T-helper 2 cell (primary cell): Measurements from ENCODE around the gene PLAAT4.
A peak's percentile ranks its signal among the peaks of the same experiment; 100 is the strongest.
"Not testable (repeated sequence)": the region's sequence is repeated elsewhere in the genome, so short reads cannot be mapped to it uniquely, and the experiment has no call there.

Experiments used
- DNase-seq, 5 experiments: peaks; one replicate each; pipeline versions ENCODE4 v3.0.0 to v3.0.0-alpha.2; 2012 to 2022

Gene PLAAT4

DNA sequence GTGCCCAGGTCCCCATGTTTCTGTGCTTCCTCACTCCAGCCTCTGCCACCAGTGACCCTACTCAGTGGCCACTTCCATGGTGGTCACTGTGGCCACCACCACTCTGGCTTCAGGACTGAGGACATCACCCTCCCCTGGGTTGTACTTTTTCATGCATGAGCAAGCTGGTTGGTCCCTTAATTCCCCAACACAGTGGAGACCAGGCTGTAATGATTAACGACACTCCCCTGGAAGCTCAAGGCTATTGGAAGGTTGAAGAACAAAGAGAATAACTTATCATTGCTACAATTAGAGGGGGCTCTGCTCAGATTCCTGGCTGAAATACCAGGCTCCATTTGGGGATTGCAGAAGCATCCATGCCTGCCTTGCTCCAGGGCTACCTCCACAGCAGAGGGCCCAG, 10.5 kb downstream of the PLAAT4 start:
- no peak for DNase-seq

DNA sequence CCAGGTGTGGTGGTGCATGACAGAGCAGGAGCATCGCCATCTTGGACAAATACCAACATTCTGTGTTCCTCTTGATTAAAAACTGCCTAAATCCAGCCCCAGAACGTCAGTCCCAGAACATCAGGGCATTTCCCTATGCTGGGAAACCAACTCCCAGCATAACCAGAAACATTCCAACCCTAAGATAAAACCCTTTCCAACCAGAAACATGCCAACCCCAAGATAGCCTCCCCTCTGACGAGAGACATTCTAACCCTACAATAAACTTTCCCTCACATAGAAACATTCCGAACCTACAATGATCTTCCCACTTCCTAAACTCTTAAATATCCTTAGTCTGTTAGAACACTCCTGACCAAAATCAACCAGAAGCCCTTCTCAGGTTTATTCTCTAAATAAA, 11.6 kb downstream of the PLAAT4 start:
- no peak for DNase-seq

DNA sequence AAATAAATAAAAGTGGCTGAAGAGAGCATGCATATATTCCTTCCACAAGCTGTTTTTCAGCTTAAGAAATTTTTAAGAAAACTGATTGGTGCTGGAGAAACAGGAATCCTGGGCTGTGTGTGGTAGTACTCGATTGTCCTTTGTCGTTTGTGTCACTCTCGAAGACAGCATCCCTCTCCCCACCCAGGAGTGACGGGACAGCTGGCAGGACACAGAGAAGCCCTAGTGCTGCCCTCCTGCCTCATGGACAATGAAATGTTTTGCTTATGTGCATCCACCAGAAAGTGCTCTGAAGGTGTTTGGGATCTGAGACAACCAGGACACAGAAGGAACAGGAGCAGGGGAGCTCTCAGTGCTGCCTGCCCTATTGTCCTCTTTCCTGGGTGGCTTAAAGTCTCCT, 12.8 kb downstream of the PLAAT4 start:
- no peak for DNase-seq

DNA sequence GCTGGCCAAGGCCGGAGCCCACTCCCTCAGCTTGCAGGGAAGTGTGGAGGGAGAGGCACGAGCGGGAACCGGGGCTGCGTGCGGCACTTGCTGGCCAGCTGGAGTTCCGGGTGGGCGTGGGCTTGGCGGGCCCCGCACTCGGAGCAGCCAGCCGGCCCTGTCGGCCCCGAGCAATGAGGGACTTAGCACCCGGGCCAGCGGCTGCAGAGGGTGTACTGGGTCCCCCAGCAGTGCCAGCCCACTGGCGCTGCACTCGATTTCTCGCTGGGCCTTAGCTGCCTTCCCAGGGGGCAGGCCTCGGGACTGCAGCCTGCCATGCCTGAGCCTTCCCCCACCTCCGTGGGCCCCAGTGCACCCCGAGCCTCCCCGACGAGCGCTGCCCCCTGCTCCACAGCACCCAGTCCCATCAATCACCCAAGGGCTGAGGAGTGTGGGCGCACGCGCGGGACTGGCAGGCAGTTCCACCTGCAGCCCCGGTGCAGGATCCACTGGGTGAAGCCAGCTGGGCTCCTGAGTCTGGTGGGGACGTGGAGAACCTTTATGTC, 13.6 kb downstream of the PLAAT4 start:
- DNase-seq, result not testable (repeated sequence)

DNA sequence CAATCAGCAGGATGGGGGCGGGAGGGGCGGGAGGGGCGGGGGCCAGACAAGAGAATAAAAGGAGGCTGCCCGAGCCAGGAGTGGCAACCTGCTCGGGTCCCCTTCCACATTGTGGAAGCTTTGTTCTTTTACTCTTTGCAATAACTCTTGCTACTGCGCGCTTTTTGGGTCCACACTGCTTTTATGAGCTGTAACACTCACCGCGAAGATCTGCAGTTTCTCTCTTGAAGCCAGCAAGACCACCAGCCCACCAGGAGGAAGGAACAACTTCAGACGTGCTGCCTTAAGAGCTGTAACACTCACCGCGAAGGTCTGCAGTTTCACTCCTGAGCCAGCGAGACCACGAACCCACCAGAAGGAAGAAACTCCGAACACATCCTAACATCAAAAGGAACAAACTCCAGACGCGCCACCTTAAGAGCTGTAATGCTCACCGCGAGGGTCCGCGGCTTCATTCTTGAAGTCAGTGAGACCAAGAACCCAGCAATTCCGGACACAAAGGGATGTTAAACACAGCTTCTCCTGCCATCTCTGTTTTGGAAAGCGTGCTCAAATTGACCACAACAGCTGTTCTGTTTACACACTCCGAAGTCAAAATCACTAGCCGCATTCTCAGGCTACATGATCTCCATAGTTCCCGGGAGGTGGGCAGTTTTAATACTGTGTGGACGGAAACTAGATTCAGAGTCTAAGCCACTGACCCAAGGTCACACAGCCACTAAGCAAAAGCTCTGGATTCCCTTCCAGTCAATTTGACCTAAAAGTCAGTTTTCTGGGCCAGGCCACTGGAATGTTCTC, 14.7 kb downstream of the PLAAT4 start:
- DNase-seq, result peak in 1 of 5 experiments; percentile 39

DNA sequence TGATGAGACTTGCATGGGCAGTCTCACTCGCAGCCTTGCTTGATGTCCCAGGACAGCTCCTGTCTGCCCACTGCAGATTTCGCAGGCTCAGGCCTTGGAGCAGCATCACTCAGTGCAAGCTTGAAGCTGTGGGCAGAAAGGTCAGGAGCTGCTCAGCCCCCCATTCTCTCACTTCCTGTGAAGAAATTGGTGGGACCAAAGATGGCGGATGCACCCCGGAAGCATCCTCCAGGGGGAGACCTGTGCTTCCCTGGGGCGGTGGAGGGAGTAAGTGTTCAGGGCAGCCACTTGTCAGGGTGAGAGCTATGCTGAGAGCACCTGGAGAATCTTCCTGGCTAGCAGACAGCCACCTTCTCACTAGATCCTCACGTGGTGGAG, 15.3 kb downstream of the PLAAT4 start:
- peak in 1 of 5 experiments; percentile 42 for DNase-seq

DNA sequence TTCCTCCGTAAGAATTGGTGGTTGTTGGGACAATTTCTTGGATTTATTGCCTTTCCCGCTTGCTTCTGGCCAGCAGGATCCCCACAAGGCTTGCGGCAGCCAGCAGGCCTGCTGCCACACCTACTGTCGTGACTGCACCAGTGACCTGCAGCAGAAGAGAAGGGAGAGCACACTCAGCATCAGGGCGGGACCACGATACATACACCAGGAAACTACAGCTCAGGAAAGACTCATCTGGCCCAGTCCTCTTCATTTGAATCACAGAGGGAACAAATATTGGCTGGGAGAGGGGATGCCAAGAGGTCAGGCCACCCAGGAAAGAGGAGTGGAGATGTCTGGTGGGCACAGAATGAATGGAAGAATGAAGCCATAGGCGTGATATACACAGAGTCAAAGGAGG, 16.3 kb downstream of the PLAAT4 start:
- DNase-seq, result no peak

DNA sequence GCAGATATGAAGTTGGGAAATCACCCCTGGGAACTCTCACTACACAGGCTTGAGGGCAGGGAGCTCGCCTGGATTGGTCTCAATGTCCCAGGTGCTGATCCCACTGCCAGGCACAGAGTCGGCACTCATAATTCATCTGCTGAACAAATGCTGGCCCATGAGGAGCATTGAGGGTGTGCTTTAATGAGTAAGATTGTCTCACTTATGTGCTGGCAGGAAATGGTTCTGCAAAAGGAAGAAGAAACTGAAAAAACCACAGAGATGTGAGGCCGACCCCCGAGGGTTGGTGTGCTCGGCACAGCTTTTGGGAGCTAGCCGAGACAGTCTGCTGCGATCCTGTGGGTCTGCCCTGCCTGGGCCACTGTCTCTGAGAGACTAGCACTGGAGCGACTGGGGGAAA, 17.2 kb downstream of the PLAAT4 start:
- DNase-seq, result peak in 3 of 5 experiments; percentile 15 to 90 (median 78)

DNA sequence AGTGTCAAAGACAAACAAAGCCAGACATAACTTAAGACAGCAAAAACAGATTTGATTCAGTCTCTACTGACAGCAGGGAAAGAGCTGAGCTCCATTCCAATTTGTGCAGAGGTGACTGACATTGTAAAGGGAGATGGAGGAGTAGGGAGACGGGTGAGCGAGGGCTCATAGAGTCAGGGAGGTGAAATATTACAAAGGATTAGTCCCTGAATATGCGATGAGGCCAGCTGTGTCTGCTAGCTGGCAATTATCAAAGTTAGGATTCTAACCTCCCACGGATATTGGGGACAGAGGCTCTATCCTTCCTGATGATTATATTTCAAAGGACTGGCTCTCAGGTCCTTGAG, 18.2 kb downstream of the PLAAT4 start:
- no peak for DNase-seq

DNA sequence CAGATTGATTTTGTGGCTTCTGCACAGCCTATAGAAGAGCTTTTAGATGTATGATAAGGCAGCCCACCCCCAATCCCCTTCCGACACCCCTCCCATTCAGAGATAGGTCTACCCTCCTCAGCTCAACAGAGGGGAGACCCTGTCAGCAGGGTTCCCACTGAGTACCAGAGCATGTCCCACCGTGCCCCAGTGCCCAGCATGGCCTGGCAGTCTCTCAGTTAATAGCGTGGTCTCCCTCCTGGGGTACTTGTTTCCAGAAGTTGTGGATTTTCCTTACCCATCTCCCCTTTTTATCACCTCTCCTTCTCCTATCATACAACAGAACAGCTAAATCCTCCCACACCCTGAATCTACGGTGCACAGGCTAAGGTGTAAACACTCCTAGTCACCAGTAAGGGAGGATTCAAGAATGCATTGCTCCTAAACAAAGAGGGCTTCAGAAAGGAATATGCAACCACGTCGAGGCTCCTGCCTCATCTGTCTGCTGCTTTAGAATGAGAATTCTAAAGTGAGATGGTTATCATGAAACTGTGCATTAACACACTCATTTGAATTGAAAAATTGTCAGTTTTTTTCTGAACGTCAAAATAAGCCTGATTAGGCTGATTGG, 19.9 kb downstream of the PLAAT4 start:
- DNase-seq, result no peak

DNA sequence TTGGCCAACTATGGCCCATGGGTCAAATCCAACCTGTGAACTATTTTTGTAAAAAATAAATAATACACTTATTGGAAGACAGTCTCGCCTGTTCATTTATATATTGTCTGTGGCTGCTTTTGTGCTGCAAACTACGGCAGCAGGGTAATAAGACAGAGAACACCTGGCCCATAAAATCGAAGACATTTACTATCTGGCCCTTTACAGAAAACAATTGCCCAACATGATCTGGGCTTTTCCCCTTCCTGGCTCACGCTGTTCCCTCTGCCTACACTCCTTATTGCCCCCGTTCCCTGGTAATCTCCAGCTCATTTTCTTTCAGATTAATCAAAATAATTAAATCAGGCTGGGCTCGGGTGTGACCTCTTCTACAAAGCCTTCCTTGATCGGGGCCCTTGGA, 21.0 kb downstream of the PLAAT4 start:
- DNase-seq, result no peak

DNA sequence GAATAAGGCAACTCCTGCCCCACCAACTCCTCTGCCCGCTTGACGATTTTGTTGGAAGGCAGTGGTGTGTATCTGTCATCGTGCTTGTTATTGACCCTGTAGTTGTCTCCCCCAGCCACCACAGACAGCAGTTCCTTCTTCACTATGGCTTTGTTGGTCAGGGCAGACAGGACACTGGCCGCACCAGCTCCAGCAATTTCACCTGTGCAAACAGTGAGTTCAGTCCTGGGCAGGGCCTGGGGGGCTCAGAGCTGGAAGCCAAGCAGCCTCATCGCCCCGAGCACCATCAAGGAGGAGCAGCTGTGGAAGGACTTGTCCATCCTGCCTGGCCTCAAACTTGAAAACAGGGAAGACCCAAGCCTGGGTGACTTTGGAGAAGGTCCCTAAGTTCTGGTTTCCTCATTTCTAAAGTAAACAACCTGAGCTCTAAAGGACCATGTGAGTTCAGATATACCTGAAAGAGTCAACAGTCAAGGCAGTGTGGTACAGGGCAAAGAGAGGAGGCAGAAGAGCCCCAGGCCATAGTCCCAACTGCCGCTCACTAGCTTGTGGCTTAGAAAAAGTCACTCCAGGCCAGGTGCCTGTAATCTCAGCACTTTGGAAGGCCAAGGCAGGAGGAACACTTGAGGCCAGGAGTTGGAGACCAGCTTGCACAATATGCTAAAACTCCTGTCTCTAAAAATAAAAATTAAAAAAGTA, 22.0 kb downstream of the PLAAT4 start:
- no peak for DNase-seq

DNA sequence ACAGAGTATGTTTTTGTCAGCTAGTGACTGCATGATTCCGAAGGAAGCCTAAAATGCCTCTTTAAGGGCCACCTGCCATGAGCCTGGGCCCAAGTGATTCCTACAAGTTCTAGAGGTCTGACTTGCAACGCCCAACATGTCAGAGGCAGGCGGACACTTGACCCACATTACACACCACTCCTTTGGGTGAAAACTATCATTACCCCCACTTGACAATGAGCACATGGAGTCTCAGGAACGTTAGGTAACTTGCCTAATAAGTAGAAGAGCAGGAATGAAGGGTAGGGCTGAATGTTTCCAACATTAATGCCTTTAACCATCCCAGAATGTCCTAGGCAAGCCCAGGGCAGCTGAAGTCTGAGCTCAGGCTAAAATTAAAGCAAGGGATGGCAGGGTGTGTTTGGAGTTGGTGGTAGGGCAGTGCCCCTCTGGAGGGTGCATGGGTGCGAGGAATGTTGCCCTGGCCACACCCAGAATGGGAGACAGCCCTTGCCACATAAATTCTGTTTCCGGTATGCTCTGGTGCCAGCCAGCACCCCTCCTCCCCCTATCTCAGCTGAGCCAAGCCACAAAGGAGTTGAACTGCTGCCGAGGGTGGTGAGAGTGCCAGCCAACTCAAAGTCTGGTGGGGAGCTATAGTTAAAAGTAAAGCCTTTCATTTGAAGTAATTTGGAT, 24.0 kb downstream of the PLAAT4 start:
- peak in 2 of 5 experiments; percentile 39 to 56 for DNase-seq

DNA sequence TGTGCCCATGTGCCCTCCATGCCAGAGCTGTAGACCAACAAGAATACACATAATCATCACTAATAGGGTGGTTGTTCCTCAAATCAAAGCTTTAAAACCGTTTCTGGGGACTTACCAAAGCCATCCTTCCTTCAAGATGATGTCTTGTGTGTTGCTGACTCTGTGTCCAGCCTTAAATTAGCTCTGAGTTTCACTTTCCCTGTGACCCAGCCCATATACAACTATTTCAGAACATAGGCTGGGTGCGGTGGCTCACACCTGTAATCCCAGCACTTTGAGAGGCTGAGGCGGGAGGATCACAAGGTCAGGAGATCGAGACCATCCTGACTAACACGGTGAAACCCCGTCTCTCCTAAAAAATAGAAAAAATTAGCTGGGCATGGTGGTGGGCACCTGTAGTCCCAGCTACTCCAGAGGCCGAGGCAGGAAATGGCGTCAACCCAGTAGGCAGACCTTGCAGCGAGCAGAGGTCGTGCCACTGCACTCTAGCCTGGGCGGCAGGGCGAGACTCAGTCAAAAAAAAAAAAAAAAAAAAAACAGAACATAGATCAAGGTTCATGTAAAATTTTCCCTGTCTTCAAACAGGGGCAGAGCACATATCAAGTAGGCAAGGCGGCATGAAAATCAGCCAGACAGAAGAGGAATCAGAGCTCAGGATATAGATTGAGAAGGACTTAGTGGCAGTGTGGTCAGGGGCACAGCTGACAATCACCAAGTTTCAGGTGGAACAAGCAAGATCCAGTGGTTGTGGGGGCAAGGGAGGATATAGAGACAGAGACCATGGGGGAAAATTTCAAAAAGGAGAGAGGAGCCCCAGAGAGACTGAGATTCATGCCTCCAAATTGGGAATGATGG, 26.8 kb downstream of the PLAAT4 start, which contains the start of gene PLAAT2:
TSS of gene PLAAT2 (minus strand) at position 179 of the 855 bp plus-strand sequence. CDS start at position 124, 55 bp downstream.
- peak in 1 of 5 experiments; percentile 15 for DNase-seq

DNA sequence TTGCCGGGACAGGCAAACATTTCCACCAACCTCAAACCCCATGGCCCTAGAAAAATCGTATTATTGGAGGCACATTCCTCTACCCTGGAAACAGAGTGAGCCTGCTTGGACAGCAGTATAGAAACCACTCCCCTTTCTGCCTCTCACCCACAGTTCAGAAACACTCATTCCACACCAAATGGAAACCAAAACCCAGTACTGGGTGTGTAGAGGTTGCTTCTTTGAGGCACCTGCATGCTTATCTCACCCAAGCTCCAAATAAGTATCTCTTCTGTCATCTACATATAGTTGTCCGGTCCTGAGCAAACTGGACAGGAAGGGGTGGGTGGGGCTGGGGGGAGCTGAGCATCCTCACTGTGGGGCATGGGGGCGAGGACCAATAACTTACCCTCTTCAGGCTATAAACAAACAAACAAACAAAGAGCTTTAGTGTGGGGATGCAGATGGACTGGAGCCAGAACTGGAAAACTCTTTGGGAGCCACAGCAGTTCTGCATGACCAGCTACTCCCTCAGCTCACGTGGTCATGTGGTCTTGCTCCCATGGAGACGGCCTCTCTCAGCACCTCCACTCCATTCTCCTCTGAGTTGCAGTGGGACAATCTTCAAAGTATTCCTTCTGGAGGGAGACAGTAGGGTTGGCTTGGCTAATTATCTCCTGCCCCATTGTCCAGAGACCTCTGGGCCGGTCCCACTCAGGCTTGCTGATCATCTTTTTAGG, 27.6 kb downstream of the PLAAT4 start:
- peak in 1 of 5 experiments; percentile 86 for DNase-seq

DNA sequence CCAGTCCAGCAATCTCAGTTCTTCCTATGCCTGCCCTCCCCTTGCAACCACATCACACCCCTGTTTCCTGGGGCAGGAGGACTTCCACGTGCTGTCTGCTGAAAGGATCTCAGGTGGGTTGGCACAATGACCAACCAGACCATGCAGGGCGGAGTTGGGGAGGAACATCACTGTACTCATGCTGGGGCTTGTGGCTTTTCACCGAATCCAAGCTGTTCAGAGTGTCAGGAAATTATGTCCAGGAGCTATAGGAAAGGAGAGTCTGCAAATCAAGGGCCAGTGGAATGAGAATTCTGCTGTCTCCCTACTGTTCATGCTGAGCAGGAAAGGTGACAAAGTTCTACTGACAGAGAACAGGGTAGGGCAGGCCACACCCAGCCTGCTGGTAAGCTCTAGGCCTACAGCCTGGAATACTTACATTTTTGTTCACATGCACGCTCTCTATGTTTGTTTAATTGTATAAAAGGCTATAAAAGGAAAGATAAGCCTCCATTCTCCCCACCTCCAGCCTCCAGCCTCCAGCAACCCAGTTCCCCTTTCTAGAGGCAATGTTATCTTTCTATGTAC, 28.3 kb downstream of the PLAAT4 start:
- no peak for DNase-seq

DNA sequence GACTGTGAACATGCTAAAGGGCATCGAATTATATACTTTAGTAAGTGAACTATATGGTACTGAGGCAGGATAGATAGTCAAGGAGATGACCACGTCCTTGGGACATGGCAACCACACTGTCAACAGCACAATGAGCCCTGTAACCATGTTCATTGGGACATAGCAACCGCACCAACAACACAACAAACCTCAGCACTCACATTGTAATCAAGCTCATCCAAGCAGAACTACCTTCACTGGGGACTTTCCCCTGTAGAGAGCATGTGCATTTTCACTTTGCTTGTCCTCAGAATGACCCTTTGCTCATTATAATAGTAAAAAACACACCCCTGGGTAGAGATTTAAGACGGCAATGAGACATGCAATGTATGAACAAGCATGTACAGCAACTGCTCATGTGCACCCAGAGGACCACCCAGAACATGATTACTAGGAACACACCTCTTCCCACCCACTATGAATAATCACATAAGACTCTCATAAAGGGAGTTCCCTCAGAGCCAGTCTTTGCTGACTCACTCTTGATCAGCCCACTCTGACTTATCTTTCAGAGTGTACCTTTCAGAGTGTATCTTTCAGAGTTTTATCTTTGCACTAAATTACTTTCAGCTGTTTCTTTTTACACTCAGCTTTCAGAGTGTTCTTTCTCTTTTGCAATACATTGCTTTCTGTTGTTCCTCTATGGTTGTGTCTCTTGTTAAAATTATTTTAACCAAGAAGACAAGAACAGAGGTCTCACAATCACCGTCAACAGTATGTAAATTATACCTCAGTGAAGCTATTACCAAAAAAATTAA, 30.6 kb downstream of the PLAAT4 start:
- DNase-seq, result peak in 4 of 5 experiments; percentile 20 to 91 (median 76)

DNA sequence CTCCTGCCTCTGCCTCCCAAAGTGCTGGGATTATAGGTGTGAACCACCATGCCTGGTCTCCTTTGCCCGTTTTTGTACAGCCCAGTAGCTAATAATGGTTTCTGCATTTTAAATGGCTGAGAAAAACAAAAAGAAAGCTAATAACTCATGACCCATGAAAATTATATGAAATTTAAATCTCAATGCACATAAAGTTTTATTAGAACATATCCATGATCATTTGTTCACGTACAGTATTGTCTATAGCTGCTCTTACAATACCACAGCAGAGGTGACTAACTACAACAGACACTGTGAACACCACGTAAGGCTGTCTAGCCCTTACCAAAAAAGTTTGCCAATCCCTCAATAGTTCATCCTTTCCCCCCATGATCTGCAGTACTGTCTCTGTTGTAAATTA, 33.0 kb downstream of the PLAAT4 start:
- no peak for DNase-seq

DNA sequence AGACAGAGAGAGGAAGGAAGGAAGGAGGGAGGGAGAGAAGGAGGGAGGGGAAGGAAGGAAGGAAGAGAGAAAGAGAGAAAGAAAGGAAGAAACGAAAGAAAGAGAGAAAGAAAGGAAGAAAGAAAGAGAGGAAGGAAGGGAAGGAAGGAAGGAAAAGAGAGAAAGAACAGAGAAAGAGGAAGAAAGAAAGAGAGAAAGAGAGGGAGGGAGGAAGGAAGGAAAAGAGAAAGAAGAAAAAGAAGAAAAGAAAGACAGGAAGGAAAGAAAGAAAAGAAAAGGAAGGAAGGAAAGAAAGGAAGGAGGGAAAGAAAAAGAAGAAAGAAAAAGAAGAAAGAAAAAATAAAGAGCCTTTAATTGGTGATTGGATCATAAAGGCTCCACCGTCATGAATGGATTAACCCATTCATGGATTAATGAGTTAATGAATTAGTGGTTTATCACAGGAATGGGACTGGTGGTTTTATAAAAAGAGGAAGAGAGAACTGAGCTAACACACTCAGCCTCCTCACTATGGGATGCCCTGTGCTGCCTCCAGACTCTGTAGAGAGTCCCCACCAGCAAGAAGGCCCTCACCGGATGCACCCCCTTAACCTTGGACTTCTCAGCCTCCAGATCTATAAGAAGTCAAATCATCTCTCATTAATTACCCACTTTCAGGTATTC, 35.5 kb downstream of the PLAAT4 start:
- DNase-seq, result no peak
